Stimulated activated CD8-positive, alpha-beta memory T cell treated with anti-CD3 and anti-CD28 coated beads, Interleukin-12 subunit alpha, Interleukin-12 subunit beta, amount 100 ng/mL, for 1 hour (primary cell): ENCODE measurements around the gene TUBB.
A peak's percentile ranks its signal among the peaks of the same experiment; 100 is the strongest.

Source experiments
- DNase-seq: peaks from one replicate; pipeline ENCODE4 v3.0.0-alpha.2; 2020; ENCODE audit warnings: low read depth

Gene TUBB

DNA sequence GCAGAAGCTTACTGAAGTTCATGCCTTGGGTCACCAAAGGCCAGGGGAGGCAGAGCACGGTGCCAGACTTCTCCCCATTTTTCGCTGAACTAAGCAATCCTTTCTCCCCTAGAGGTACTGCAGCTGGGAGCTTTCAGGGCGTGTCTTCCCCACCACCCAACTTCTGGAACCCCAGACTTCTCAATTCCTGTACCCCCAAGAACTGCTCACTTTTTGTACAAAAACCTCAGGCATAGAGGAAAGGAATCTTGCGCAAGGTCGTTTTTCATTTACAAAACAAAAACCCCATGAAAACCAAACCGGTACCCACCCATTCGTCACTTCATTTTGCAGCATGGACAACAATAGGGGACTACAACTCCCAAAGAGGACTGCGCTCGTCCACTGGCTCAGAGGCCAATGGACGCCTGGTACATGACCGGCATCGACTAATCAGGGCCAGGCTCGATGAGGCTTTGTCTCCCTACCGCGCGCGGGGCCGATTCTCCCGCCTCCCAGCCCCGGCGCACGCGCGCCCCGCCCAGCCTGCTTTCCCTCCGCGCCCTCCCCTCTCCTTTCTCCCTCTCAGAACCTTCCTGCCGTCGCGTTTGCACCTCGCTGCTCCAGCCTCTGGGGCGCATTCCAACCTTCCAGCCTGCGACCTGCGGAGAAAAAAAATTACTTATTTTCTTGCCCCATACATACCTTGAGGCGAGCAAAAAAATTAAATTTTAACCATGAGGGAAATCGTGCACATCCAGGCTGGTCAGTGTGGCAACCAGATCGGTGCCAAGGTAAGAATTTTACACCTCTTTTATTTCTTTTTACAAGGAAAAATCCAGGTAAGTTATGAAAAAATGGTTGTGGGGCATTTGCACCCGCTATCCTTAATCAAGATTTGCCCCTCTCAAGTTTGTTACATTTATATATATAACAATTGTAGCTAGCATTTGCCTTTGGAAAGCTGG is at the start of gene TUBB:
Gene TUBB, plus strand, starts transcription at position 562 of the 947 bp plus-strand sequence. Its CDS starts 155 bp downstream, at position 717.
- peak; percentile 90 for DNase-seq

DNA sequence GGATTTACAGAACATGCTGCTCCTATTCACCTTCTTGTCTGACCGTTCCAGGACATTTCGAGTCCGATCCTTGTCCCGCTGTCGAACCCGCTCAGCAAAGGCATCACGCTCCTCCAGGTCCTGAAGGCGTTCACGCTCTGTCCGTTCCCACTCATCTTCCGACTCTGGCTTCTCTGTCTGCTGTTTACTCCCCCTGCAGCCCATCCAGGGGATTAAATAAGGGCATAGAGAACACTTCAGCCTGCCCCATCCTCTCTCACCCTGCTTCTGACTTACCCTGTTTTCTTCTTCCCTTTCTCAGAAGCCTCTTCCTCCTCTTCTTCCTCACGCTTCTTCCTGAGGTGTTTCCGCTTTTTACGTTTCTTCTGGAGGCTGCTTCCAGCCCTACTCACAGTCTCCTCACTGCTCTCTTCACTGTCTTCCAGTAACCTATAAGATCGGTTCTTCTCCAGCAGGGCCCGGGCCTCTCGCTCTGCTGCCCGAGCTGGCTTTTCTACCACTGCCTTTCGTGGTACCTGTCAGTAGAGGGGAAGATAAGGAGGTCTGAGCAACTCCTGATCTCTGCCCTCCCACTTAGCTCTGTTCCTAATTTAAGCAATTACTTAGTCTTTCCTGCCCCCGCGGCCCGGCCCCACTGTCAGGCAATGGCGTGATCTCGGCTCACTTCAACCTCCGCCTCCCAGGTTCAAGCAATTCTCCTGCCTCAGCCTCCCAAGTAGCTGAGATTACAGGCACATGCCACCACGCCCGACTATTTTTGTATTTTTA is 49.2 kb upstream of the TUBB start:
- no peak for DNase-seq

DNA sequence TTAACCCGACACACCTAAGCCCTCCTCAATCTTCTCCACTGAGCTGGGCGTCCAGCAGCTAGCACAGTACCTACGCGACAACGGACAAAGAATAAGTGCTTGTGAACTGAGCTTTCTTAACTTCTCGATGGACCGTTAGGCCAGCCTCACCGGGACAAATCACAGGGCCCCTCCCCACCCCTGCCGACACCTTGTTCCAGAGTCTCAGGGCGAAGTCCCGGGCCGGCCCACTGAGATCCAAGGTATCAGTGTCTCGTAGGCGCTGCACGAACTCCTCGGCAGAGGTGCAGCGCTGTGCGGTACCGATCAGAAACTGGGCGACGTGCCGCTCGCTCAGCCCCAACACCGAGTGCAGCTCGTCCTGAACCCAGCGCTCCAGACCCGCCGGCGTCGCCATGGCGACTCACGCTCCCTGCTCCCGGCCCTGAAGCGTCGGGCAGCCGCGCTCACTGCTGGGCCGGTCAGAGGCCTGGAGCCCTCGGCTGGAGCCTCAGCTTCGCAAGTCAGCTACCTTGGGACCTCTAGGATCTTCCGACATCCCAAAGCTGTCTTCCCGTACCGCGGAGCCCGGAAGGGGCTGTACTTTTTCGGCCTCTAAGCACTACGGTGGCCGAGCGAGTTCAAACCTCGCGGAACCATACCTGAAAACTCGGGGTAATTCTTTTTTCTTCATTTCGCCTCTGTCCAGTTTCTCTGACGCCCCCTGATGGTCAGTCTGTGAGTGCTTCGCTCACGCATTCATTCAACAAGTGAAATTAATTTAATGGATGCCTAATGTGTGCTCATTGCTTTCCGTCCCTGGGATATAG is 47.5 kb upstream of the TUBB start, which contains the start of gene DHX16:
Gene DHX16, minus strand, starts transcription at position 562 of the 809 bp plus-strand sequence. Its CDS starts 165 bp downstream, at position 397.
- peak; percentile 86 for DNase-seq

DNA sequence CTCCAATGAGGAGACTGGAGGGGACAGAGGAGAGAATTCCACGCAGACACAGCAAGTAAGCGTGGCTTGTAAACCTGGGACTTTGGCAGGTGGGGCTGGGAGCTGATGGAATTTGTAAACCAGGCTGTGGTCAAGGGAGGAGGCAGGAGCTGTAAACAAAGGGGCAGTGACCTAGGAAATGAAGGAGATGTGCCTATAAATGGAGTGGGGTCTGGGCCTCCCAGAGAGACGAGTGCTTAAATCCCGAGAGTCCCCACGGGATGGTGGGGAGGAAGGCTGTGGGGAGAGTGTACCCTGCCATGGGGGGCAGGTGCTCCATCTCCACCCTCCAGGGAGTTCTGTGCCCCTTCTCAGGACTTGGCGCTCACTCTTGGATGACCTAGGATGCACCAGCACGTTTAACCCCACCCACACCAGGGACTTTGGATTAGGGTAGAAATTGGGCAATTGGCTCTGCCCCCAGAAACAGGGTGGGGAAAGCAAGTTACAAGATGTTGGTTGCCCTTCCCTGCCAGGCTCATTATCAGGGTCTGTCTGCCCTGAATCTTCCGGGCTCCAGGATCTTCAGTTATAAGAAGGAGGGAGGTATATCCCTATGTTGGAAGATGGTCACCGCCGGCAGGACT is 43.4 kb upstream of the TUBB start:
- DNase-seq, result no peak

DNA sequence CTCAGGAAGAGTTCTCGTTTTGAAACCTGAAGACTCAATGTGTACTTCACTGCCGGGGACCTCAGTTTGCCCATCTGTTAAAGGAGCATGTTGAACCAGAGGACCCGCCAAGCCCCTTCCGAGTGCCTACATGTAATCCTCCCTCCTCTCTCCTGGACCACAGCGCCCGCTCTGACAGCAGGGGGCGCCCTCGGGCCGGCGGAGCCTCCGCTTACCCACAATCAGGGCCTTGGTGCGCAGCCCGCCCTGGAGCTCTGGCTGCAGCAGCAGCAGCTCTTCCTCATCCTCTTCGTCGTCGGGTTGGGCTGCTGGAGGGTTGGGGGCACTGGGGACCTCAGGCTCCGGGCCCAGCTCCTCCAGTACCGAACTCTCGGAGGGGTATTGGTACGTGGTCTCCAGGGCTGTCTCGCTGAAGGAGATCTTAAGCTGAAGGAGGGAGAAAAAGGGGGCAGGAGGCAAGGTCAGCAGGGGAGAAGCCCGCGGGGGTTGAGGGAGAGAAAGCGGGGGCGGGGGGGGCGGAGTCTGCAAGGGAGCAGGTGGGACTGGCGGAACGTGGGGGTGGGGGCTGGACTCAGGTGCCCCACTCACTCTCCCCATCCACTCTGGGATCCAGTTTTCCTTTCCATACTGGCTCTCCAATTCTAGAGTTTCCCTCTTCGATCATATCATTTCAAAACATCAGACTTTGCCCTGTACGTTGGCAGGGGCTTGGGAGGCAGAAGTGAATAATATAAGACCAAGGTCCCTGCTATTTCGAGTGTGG is 41.0 kb upstream of the TUBB start:
- peak; percentile 87 for DNase-seq

DNA sequence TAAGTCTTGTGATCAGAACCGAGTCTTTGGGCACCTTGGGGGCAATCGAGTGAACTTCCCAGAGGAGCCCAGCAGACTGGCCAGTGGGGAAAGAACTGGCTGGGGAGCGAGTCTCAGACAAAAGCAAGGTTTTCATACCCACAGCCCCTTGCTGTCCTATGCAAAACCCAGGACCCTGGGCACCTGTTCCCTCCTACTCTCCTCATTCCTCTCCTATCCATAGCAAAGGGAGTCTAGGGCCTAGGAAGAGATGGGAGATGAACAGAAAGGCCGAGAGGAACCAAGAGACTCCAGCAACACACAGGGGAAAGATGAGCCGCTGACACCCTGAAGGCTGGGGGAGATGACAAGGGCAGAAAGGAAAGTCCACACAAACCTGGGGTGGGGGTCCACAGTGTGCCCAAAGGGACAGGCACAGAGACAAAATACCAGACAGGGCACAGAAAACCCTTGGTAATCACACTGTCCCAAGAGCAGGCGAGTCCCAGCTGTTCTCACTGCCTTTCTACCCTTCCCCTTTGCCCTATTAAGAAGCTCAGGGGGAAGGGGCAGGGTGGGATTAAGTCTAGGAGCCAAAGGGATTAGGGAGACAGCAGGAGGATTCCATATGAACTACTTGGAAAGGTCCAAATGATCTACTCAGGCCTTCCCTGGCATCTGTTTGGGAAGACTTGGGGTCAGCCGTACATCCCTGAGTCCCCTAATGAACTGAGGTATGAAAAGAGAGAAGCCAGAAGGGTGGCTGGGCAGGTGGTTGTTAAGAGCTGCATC is 40.2 kb upstream of the TUBB start:
- DNase-seq, result no peak

DNA sequence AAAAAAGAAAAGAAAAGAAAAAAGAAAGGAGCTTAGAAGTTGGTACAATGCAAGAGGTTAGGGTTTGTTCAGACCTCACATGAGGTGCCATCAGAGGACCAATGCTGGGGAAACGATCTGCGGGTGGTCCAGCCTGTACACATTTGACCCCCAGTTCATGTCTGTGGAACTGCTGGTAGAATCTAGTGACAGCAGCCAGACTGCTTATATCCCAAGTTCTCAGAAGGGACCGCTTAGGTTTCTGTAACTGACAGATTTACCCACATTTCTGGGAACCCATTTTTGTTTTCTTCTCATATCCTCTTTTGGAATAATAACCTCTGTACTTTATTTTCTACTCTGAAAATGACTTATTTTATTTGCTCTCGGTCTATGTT is 38.4 kb upstream of the TUBB start:
- no peak for DNase-seq

DNA sequence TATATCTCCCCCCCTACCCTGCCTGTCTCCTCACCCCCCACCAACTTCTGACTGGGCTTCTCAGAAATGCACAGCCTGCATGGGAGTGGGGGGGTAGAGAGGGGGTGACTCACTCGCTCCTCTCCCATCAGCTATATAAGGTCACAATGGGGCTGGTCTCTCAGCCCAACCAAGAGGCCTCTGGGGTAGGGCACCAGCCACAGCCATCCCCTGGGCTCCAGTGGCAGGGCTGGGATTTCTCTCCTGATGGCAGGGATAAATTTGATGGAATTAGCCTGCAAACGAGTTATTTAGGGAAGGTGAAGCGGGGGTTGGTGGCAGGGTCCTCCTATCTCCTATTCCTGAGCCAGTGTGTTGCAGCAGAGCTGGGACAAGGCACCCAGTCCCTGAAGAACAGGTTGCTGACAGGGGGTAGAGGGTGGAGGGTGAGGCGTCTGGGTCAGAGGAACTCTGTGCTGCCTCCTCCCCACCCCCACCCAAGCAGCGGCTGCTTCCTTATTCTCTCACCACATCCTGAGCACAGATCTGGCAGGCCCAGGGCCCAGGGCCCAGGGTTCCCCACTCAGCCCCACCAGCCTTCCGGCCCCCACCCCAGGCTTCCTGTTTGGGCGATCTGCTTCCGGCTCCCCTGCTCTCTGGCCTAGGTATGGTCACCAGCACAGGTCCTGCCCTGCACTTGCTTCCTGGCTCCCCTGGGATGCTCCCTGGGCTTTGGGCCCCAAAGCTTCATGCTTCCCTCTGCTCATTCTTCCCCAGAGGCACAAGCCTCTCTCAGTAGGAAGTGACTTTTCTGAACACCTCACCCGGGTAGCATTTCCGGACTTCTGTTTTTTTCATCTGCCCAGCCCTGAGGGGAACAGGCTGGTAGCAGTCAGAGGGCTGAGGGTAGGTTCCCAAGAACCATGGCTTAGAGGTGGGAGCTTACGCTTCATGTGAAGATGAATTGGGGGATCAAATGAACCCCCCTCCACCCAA is 37.7 kb upstream of the TUBB start:
- peak; percentile 79 for DNase-seq

DNA sequence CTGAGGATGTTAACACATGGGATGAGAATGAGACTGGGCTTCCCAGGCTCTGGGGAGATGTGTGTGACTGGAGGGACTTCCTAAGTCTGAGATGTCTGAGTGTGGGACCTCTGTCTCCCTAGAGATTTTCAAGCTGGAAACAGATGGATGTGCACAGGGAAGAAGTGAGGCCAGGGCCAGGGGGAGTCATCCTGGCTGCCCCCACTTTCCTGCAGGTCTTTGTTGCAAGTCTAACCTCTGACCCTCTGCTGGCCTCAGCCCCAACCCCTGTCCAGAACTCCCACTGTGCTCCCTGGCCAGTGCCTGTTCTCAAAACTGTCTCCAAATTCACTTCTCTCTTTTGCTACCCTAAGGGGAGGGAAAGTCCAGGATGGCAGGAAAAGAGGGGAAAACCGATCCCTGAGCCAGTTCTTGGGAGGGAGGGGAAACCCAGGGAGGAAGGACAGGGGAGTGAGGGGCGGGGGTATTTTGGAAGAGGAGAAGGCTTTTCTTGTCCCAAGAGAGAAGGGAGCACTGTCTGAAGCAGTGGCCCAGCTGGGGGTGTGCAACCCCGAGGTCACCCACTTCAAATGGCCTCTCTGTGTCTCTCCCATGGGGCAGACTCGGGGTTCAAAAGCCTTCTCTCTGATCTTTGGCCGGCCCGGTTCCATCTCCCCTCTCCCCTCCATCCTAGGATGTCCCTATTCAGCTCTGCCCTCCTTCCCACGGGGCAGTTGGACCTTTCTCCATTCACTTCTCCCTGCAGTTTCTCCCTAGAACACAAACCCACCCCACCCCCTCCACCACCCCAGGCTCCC is 36.8 kb upstream of the TUBB start:
- DNase-seq, result no peak

DNA sequence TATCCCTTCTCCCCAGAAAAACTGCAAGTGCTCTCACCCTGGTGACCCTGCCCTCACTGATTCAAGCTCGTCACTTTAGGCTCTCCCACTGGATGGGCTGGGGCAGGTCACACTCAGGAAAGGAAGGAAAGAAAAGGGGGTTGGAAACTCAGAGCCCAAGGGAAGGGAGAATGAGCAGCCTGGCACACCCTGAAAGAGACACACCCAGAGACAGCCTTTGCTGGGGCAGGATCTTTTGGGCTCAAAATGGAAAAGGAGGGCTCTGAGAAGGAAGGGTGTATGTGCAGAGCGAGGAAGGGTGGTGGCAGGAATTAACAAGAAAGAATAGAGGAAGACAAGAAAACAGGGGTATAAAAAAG is 36.2 kb upstream of the TUBB start:
- DNase-seq, result no peak

DNA sequence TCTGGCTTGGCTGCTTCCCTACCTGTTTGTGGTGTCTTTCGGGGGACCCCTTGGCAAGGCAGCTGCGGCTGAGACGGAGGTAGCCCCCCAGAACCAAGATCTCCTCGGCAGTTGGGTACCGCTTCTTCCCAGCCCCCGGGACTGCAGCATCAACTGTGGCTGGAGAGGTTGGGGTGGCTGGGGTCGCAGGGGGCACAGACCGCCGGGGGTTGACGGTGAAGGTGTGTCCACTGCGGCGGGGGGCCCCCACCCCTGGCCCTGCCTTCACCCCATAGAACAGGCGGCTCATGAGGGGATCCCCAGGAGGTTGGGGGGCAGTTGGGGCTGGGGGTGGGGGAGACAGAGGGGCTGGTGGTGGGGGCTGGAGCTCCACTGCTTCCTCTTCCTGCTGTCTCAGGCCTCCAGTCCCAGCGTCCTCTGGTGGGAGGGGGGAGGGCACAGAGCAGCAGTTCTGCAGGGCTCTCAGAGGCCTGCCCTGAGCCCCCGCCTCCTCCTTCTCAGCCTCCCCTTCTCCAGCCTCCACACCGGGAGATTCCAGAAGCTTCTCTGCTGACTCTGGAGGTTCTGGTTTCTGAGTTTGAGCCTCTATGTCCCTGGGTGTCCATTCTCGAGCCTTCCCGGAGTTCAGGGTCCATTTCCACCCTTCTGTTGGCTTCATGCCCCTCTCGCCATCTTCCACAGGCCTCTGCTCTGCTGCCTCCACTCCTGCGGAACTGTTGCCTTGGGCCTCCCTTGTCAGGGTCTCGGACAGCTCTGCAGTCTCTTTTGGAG is 35.6 kb upstream of the TUBB start:
- DNase-seq, result peak; percentile 34

DNA sequence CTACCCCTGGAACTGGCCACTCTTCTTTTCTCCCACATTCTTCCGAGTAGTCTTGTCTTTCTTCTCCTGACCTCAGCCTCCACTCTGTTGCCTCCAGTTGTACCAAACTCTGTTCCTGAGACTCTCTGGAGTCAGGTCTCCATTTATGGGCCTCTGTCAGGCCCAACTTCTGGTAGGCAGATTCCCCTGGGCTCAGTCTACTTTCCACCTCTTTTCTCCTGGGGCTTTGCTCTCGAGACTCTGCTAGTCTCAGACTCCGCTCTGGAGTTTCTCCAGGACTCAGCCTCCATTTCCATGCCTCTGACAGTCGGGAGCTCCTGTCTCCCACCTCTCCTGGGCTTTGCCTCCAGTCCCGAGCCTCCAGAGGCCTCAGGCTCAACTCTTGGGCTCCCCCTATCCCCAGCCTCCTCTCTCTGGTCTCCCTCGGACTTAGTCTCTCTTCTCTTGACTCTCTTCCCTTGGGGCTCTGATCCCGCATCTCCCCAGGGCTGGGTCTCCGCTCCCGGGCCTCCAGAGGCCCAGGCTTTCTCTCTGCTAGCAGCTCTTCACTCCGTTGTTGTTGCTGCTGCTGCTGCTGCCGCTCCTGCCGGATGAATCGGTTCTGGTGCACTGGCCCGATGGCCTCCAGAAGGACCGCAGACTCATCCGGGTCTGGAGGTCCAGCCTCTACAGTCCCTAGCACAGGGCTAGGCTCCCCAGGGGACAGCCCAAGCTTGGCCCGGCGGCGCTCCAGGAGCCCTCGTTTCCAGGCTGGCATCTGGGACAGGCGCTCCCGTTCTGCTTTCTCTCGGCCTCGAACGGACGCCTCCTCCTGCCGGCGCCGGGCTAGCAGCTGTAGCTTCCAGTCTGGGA is 34.8 kb upstream of the TUBB start:
- no peak for DNase-seq

DNA sequence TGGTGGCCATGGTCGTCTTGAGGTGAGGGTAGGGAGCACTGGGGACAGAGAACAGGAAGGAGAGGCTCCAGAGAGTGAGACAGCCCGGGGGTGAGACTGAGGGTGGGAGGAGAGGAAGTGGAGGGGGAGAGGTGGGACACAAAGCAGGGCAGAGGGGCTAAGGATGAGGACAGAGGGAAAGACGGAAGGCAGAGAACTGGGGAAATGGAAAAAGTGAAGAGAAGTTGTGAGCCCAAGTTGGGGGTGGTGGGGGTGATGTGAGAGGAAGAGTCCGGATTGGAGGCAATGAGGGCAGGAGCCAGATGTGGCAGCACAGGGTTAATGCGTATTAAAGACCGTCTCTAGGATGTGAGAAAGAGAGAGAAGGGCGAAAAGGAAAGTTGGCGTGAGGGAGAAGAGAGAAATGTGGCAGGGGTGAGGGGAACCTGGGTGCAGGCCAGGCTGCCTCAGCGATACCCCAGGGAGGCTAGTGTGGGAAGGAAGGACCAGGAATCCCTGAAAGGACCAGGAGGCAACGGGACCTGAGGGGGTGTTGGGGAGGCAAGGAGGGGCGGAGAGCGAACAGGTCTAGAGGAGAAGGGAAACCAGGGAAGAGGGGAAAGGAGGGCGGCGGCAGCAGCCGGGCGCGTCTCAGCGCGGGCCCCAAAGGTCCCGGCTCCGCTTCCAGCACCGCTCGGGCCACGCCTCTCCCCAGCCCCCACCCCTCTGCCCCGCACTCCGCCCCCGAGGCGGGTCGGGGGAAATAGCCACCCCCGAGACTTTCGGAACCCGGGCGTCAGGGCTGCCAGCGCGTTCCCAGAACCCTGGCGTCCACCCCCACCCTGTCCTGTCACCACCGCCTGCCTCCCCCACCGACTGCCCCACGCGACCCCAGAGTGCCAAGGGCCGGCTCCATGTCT is 33.9 kb upstream of the TUBB start, which contains the start of gene PPP1R18:
Gene PPP1R18, minus strand, starts transcription at position 637 of the 899 bp plus-strand sequence. Its CDS starts 627 bp downstream, at position 10.
- DNase-seq, result peak; percentile 70

DNA sequence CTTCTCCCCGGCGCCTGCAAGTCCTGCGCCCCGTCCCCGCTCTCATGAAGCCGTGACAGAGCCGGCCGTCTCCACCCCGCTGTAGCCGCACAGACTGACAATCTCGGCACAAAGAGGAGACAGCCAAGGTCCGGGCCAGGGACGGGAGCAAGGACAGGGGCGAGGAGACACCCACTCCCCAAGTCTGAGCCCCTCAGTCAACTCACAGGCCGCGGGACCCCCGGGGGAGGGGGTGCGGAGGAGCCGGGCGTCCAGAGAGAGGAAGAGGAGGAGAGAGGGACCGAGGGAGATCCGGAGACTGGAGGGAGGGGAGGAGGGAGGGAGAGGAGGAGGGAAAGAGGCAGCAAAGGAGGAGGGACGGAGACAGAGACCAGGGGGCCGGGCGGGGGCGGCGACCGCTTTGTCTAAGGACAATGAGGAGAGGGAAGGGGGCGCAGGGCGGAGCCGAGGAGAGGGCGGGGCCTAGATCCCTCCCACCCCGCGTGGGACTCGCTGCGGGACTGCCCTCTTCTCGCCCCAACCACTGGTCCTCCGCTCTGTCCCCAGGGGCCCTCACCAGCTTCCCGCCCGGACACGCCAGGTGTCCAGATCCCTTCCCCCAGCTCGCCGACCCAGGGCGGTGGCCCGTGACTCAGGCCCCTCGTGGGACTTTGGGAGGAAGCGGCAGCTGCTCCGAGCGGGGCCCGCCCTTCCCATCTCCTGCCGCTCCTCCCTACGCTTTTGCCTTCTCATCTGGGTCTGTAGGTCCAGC is 33.1 kb upstream of the TUBB start:
- DNase-seq, result peak; percentile 55
